H1 (cell line): ENCODE measurements around the gene HOXA10. TPM values are rescaled to one million over a fixed set of nuclear protein-coding genes. Genes with fewer than 3 reads are reported as not detected.

Experiments
- CTCF ChIA-PET: fragments of 300-600 bp; sonication (Branson Sonifier 250); formaldehyde crosslinking; loops from one replicate; lab custom pipeline; 2021; ENCODE audit not compliant: partially characterized antibody; lab: Charles Lee
- POLR2A ChIA-PET: fragments of 300-600 bp; sonication (Branson Sonifier 250); formaldehyde crosslinking; loops from one replicate; lab custom pipeline; 2021; ENCODE audit warnings: inconsistent platforms; ENCODE audit not compliant: partially characterized antibody; lab: Charles Lee
- DNase-seq, 2 experiments: peaks; one replicate each; pipeline versions ENCODE4 v3.0.0 to v3.0.0-alpha.2; 2010 to 2022; ENCODE audit warnings: low spot score in 2 of 2, low read depth in 1 of 2, mixed read lengths in 1 of 2
- FAIRE-seq: peaks from 2 replicates; lab custom pipeline; 2011; peaks lifted over from hg19 to GRCh38; lab: Jason Lieb, UNC
- H2AFZ ChIP-seq: 2 replicates; pipeline ENCODE4 v1.8.1; 2012; ENCODE audit warnings: low read length, inconsistent platforms
- H2AK5ac ChIP-seq: 2 replicates; pipeline ENCODE4 v1.6.1; 2013; ENCODE audit warnings: low read depth, low read length
- H2BK120ac ChIP-seq: replicated peaks from 2 replicates; pipeline ENCODE3; 2013; ENCODE audit warnings: low read depth, low read length, inconsistent platforms
- H2BK12ac ChIP-seq: 2 replicates; pipeline ENCODE4 v1.6.1; 2013; ENCODE audit warnings: low read depth, low read length
- H2BK15ac ChIP-seq: 2 replicates; pipeline ENCODE4 v1.6.1; 2013; ENCODE audit warnings: low read length
- H2BK20ac ChIP-seq: 2 replicates; pipeline ENCODE4 v1.6.1; 2013; ENCODE audit warnings: low read length
- H2BK5ac ChIP-seq: 2 replicates; pipeline ENCODE4 v1.6.1; 2013; ENCODE audit warnings: low read depth, low read length
- H3K14ac ChIP-seq: 2 replicates; pipeline ENCODE4 v1.6.1; 2013; ENCODE audit warnings: inconsistent platforms; ENCODE audit not compliant: insufficient read length
- H3K18ac ChIP-seq: 2 replicates; pipeline ENCODE4 v1.6.1; 2013; ENCODE audit warnings: low read length; ENCODE audit errors: extremely low read depth
- H3K23ac ChIP-seq: 2 replicates; pipeline ENCODE4 v1.6.1; 2013; ENCODE audit warnings: inconsistent platforms; ENCODE audit not compliant: insufficient read length
- H3K23me2 ChIP-seq: 2 replicates; pipeline ENCODE4 v1.6.1; 2013; ENCODE audit warnings: low read depth, low read length
- H3K27ac ChIP-seq: 2 replicates; pipeline ENCODE4 v1.6.1; 2011; ENCODE audit warnings: low read depth, low read length, inconsistent platforms
- H3K27me3 ChIP-seq, 4 experiments: replicated peaks in 1 of 4; 1 replicate in 1 of 4; 2 replicates in 3 of 4; pipeline versions ENCODE4 v1.6.1 to v1.8.1; 2011 to 2013; ENCODE audit warnings: low read length in 3 of 4, mild to moderate bottlenecking in 3 of 4, inconsistent platforms in 2 of 4, mixed read lengths in 2 of 4, moderate library complexity in 1 of 4; ENCODE audit not compliant: control insufficient read depth in 3 of 4, insufficient read depth in 3 of 4; ENCODE audit errors: extremely low read depth in 1 of 4
- H3K36me3 ChIP-seq, 4 experiments: 2 replicates each; pipeline versions ENCODE4 v1.6.1 to v1.8.1; 2011 to 2013; ENCODE audit warnings: mild to moderate bottlenecking in 4 of 4, low read length in 3 of 4, moderate library complexity in 2 of 4, control low read depth in 1 of 4, inconsistent platforms in 1 of 4; ENCODE audit not compliant: insufficient read depth in 4 of 4, control insufficient read depth in 2 of 4
- H3K4ac ChIP-seq: replicated peaks from 2 replicates; pipeline ENCODE3; 2013; ENCODE audit warnings: low read length, low read depth, mixed read lengths, inconsistent platforms; ENCODE audit not compliant: insufficient read length
- H3K4me1 ChIP-seq, 4 experiments: replicated peaks in 1 of 4; 1 replicate in 1 of 4; 2 replicates in 3 of 4; pipeline versions ENCODE4 v1.6.1 to v1.8.1; 2011 to 2013; ENCODE audit warnings: low read length in 3 of 4, inconsistent platforms in 2 of 4, mixed read lengths in 1 of 4; ENCODE audit not compliant: insufficient read depth in 4 of 4, control insufficient read depth in 3 of 4
- H3K4me2 ChIP-seq, 2 experiments: 2 replicates each; pipeline versions ENCODE4 v1.6.1 to v1.8.1; 2011 to 2013; ENCODE audit warnings: low read depth in 2 of 2, low read length in 2 of 2, control low read depth in 1 of 2, inconsistent platforms in 1 of 2, mild to moderate bottlenecking in 1 of 2; ENCODE audit not compliant: insufficient read depth in 1 of 2
- H3K4me3 ChIP-seq, 4 experiments: fragments of 200-600, 300-600 bp in 1 of 4; sonication (generic), shearing (Covaris generic), sonication (Bioruptor Twin) in 1 of 4; 2 replicates each; pipeline versions ENCODE4 v1.5.1 to v1.8.1; 2011 to 2016; ENCODE audit warnings: low read length in 4 of 4, low read depth in 3 of 4, control low read depth in 2 of 4, inconsistent platforms in 2 of 4, mild to moderate bottlenecking in 2 of 4, mixed read lengths in 1 of 4, moderate library complexity in 1 of 4; ENCODE audit not compliant: insufficient read depth in 2 of 4; ENCODE audit errors: extremely low read depth in 1 of 4
- H3K56ac ChIP-seq: replicated peaks from 2 replicates; pipeline ENCODE3; 2013; ENCODE audit warnings: low read depth, mild to moderate bottlenecking, mixed read lengths, low read length, inconsistent platforms; ENCODE audit not compliant: insufficient read length
- H3K79me1 ChIP-seq: 2 replicates; pipeline ENCODE4 v1.6.1; 2013; ENCODE audit warnings: low read depth, low read length, control low read depth
- H3K79me2 ChIP-seq, 2 experiments: 2 replicates each; pipeline versions ENCODE4 v1.6.1 to v1.8.1; 2012 to 2013; ENCODE audit warnings: low read length in 2 of 2, mild to moderate bottlenecking in 2 of 2, inconsistent platforms in 1 of 2; ENCODE audit not compliant: insufficient read depth in 2 of 2, control insufficient read depth in 1 of 2
- H3K9ac ChIP-seq, 4 experiments: replicated peaks in 1 of 4; 1 replicate in 1 of 4; 2 replicates in 3 of 4; pipeline versions ENCODE4 v1.6.1 to v1.8.1; 2011 to 2013; ENCODE audit warnings: low read depth in 3 of 4, low read length in 3 of 4, control low read depth in 2 of 4, mild to moderate bottlenecking in 2 of 4, moderate library complexity in 2 of 4, inconsistent platforms in 1 of 4; ENCODE audit errors: extremely low read depth in 1 of 4
- H3K9me3 ChIP-seq, 2 experiments: 2 replicates each; pipeline versions ENCODE4 v1.6.1 to v1.8.1; 2012 to 2013; ENCODE audit warnings: mild to moderate bottlenecking in 2 of 2, moderate library complexity in 2 of 2, control low read depth in 1 of 2, inconsistent platforms in 1 of 2, low read depth in 1 of 2, low read length in 1 of 2, mixed read lengths in 1 of 2; ENCODE audit not compliant: insufficient read depth in 2 of 2
- H4K20me1 ChIP-seq, 2 experiments: replicated peaks in 1 of 2; 2 replicates each; pipeline versions ENCODE3 to v1.8.1; 2011 to 2013; ENCODE audit warnings: inconsistent platforms in 2 of 2, low read length in 2 of 2, mild to moderate bottlenecking in 1 of 2; ENCODE audit not compliant: insufficient read depth in 2 of 2, control insufficient read depth in 1 of 2
- H4K5ac ChIP-seq: 2 replicates; pipeline ENCODE4 v1.6.1; 2013; ENCODE audit warnings: low read length, low read depth, mixed read lengths, inconsistent platforms; ENCODE audit not compliant: insufficient read length
- H4K8ac ChIP-seq: 2 replicates; pipeline ENCODE4 v1.8.0; 2013; ENCODE audit warnings: mild to moderate bottlenecking, moderate library complexity, low read length, inconsistent platforms; ENCODE audit not compliant: insufficient read depth; ENCODE audit errors: extremely low read depth
- H4K91ac ChIP-seq: replicated peaks from 2 replicates; pipeline ENCODE3; 2013; ENCODE audit warnings: low read length, mixed read lengths, inconsistent platforms; ENCODE audit not compliant: insufficient read length
- CBX8 ChIP-seq: fragments of 300-800, 300-1000 bp; sonication (generic); IDR thresholded peaks from 2 replicates; pipeline ENCODE4 v1.7.1; 2016; ENCODE audit warnings: low read depth, low read length, borderline replicate concordance
- CTBP2 ChIP-seq: IDR thresholded peaks from 2 replicates; pipeline ENCODE4 v1.7.0; 2011; ENCODE audit warnings: borderline replicate concordance, mild to moderate bottlenecking, moderate library complexity, mixed read lengths, low read length; ENCODE audit not compliant: insufficient read depth, insufficient read length
- E2F6 ChIP-seq: IDR thresholded peaks from 2 replicates; pipeline ENCODE4 v1.6.1; 2012; ENCODE audit warnings: inconsistent platforms
- EZH2 ChIP-seq: fragments of 200-600 bp; sonication (generic); IDR thresholded peaks from 2 replicates; pipeline ENCODE4 v1.7.1; 2012; ENCODE audit warnings: low read depth, mild to moderate bottlenecking, moderate library complexity, low read length, inconsistent platforms; ENCODE audit not compliant: severe bottlenecking
- GTF2F1 ChIP-seq: IDR thresholded peaks from 2 replicates; pipeline ENCODE4 v1.6.1; 2012; ENCODE audit warnings: low read depth, low read length, improper control_type of control experiment, borderline replicate concordance
- RNF2 ChIP-seq: fragments of 200-900, 300-1000 bp; sonication (generic); IDR thresholded peaks from 2 replicates; pipeline ENCODE4 v1.7.1; 2016; ENCODE audit warnings: borderline replicate concordance, low read depth, mild to moderate bottlenecking, antibody characterized with exemption, low read length; ENCODE audit not compliant: poor library complexity, severe bottlenecking; ENCODE audit errors: missing control alignments
- SP1 ChIP-seq: IDR thresholded peaks from 2 replicates; pipeline ENCODE4 v1.6.1; 2011; ENCODE audit warnings: low read depth, low read length
- SP4 ChIP-seq: IDR thresholded peaks from 2 replicates; pipeline ENCODE4 v1.6.1; 2012; ENCODE audit warnings: low read length, inconsistent platforms
- SUZ12 ChIP-seq: fragments of 200-600 bp; sonication (generic); IDR thresholded peaks from 2 replicates; pipeline ENCODE4 v1.6.1; 2012; ENCODE audit warnings: mild to moderate bottlenecking, inconsistent platforms, low read length, moderate library complexity, mixed read lengths
- TCF12 ChIP-seq: IDR thresholded peaks from 2 replicates; pipeline ENCODE4 v1.6.1; 2011; ENCODE audit warnings: low read depth, mild to moderate bottlenecking, low read length
- YY1 ChIP-seq: IDR thresholded peaks from 2 replicates; pipeline ENCODE4 v1.6.1; 2011; ENCODE audit warnings: low read depth, mild to moderate bottlenecking, low read length
- WGBS, 2 experiments: shearing (Covaris generic) in 1 of 2; methylation state at CpG; one replicate each; pipeline versions ENCODE4 v1.1.6 to v1.1.7; 2013 to 2015; ENCODE audit warnings: low lambda C conversion rate in 2 of 2, mixed read lengths in 2 of 2, inconsistent platforms in 1 of 2, low coverage in 1 of 2, missing lambda C conversion rate in 1 of 2; ENCODE audit not compliant: insufficient replicate concordance in 2 of 2, insufficient coverage in 1 of 2, insufficient read length in 1 of 2; ENCODE audit errors: extremely low coverage in 1 of 2, missing lambda C conversion rate in 1 of 2; 5-methylcytosine and 5-hydroxymethylcytosine counted together
- polyA plus RNA-seq, 7 experiments: library from polyadenylated mRNA; depleted of rRNA in 3 of 7; stranded (reverse) in 5 of 7; unstranded in 2 of 7; fragments of >200 nt in 5 of 7; fragments of 200-250 nt in 2 of 7; gene quantifications; 1 replicate in 5 of 7; 2 replicates in 1 of 7; 4 replicates in 1 of 7; pipeline versions ENCODE4 v1.2.1 to v1.2.3, GENCODE V29; 2011 to 2013; ENCODE audit warnings: missing spikeins in 2 of 7, mixed read lengths in 2 of 7
- total RNA-seq: library from RNA; stranded (reverse); fragmentation: NEBNext Ultra II Directional; extraction: Animal tissue kit (Norgen Biotek cat#: 25700); gene quantifications from 2 replicates; pipeline ENCODE4 v1.2.1, GENCODE V29; 2021

The HOXA10 gene
- total and polyA plus RNA-seq, 2 of the 8 experiments (the other 6 are each of a cell fraction or from before 2014, with no cell fraction given): not detected

DNA sequence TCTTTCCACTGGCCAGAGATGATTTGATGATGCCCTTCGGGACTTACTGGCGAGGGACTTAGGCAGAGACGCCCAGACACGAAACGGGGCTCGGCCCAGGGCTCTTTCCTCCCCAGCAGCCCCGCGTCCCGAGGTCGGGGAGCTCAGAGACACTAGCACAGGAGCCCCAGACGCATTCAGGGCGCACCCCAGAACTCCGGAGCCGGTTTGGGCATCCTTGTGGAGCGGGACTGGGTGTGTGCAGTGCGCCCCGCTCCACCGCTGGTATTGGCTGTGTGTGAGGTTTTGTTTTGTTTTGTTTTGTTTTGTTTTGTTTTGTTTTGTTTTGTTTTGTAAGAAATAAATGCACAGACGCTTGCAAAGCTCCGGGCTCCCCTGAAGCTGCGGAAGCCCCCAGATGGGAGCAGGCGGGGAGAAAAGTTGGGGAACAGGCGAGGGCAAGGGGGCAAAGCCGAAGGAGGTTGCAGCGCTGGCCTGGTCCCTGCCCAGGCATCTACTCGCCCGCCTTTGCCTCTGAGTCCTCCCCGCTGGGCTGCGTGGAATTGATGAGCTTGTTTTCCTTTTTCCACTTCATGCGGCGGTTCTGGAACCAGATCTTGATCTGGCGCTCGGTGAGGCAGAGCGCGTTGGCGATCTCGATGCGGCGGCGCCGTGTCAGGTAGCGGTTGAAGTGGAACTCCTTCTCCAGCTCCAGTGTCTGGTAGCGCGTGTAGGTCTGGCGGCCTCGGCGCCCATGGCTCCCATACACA is 28.8 kb downstream of the HOXA10 start:
- no peaks in the 10 kb centered on the region for H3K79me2 ChIP-seq
- H3K79me1 ChIP-seq: no peaks in the 10 kb centered on the region
- H4K91ac ChIP-seq: no peak overlapping the region
- H3K4me1 ChIP-seq: peaks cover 0 to 9% (median 5%) of the 10 kb centered on the region in 4 experiments; a peak in 5 of 7 replicates
- no peak overlapping the region for H2AK5ac ChIP-seq
- H3K56ac ChIP-seq: no peak overlapping the region
- H2BK20ac ChIP-seq: no peak overlapping the region
- H3K14ac ChIP-seq: no peak overlapping the region
- H2AFZ ChIP-seq: no peak overlapping the region
- no peak overlapping the region for H3K4me3 ChIP-seq
- peaks cover 96 to 100% (median 99%) of the 10 kb centered on the region in 4 experiments for H3K27me3 ChIP-seq
- no peak overlapping the region for H2BK12ac ChIP-seq
- no peak overlapping the region for H4K5ac ChIP-seq
- H3K9me3 ChIP-seq: peaks cover 0 to 3% of the 10 kb centered on the region in 2 experiments; a peak in 1 of 4 replicates
- no peak overlapping the region for H2BK15ac ChIP-seq
- peaks cover 9% of the 10 kb centered on the region for H3K23me2 ChIP-seq
- POLR2A ChIA-PET: no interaction called here
- H3K9ac ChIP-seq: no peak overlapping the region
- 37% methylated on average over 47 of the region's 47 CpGs; no CpG with 5 or more reads in 1 of the 2 experiments for WGBS, 2 experiments
- FAIRE-seq (no peak), DNase-seq (peak in 1 of 2 experiments; percentile 51)
- no peak overlapping the region for H4K8ac ChIP-seq
- no peak overlapping the region for H3K18ac ChIP-seq
- CTCF ChIA-PET: interaction anchor here (0.8 to 12.5 kb wide), 19 partner anchors 8 to 1248 kb away, joined by 3 to 123 read pairs (median 14); partner anchors contain the start of genes HOXA1, HOXA10, HOXA3 and HOXA9
- no peak overlapping the region for H2BK120ac ChIP-seq
- no peak overlapping the region for H3K27ac ChIP-seq
- no peak overlapping the region for H3K4me2 ChIP-seq
- no peak overlapping the region for H3K23ac ChIP-seq
- H2BK5ac ChIP-seq: no peak overlapping the region
- H3K4ac ChIP-seq: no peak overlapping the region
- H4K20me1 ChIP-seq: peaks cover 26 to 33% of the 10 kb centered on the region in 2 experiments
- peaks cover 0 to 6% (median 0%) of the 10 kb centered on the region in 4 experiments; a peak in 1 of 8 replicates for H3K36me3 ChIP-seq
- peak; percentile 86 for TF ChIP-seq RNF2
- TF ChIP-seq YY1: no peak
- TF ChIP-seq SP4: no peak
- TF ChIP-seq SUZ12: peak; percentile 97
- no peak for TF ChIP-seq SP1
- TF ChIP-seq TCF12: no peak
- TF ChIP-seq E2F6: no peak
- TF ChIP-seq GTF2F1: no peak
- no peak for TF ChIP-seq CTBP2
- peak; percentile 59; the same call in 1 of the 2 replicates for TF ChIP-seq CBX8
- TF ChIP-seq EZH2: peak; percentile 99
